ENCODE measurements around the gene TEX28.
"Not testable (repeated sequence)": the region's sequence is repeated elsewhere in the genome, so short reads cannot be mapped to it uniquely, and the experiment has no call there.

TEX28 gene

DNA sequence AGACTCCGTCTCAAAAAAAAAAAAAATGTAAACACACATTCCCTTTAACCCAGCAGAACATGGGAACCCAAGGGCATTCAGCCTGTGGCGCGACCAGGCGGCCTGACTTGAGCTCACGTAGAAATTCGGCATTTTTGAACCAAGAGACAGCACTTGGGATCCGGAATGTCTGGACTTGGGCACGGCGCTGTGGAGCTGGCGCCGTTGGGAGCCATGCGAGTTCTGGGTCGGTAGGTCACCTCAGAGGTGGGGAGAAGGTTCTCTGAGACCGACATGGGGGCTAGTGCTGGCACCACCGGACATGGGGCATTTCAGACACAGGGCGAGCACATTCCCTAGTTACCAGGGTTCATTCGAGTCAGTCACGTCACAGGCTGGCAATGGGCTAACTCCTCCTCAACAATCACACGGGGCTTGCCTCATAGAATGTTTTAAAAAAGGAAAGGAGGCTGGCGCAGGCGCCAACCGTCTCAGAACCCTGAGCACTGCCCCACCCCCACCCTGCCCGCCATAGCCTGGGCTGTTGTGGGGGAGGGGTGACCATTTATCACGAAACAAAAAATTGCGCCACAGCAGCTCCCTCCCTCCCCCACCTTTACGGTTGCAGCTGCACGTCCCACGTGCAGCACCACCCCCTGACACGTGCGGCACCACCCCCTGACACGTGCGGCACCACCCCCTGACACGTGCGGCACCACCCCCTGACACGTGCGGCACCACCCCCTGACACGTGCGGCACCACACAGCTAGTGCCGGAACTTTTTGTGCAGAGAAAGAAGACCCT, at the start of gene TEX28:
TSS of gene TEX28 (minus strand) at position 334 of the 784 bp plus-strand sequence. CDS start 3,007 bp downstream, outside the sequence.
- DNase-seq (ENCODE audit: low read depth): no peak

- not testable (repeated sequence) for DNase-seq (ENCODE audit: low read depth)
Observed at GRCh38 chrX:154343620-154344019, 48.7 kb upstream of the TEX28 start.

DNA sequence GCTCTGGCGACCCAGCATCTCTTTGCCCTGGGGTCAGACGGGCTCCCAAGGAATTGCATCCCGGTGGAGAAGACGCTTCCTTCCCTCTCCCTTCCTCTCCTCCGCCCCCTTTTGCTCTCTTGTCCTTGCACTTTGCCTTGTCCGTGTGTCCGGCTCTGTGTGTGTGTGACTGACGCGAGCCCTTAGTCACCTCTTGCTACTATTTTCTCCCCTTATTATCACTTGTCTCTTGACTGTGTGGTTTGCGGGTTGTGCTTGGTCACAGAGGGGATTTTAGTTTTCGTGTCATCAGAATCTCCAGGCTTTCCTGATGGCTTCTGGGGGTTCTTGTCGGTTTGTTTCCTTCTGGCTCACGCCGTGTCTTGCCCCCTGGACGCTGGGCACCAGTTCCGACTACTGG, 48.1 kb upstream of the TEX28 start:
- DNase-seq (ENCODE audit: low read depth): not testable (repeated sequence)

DNA sequence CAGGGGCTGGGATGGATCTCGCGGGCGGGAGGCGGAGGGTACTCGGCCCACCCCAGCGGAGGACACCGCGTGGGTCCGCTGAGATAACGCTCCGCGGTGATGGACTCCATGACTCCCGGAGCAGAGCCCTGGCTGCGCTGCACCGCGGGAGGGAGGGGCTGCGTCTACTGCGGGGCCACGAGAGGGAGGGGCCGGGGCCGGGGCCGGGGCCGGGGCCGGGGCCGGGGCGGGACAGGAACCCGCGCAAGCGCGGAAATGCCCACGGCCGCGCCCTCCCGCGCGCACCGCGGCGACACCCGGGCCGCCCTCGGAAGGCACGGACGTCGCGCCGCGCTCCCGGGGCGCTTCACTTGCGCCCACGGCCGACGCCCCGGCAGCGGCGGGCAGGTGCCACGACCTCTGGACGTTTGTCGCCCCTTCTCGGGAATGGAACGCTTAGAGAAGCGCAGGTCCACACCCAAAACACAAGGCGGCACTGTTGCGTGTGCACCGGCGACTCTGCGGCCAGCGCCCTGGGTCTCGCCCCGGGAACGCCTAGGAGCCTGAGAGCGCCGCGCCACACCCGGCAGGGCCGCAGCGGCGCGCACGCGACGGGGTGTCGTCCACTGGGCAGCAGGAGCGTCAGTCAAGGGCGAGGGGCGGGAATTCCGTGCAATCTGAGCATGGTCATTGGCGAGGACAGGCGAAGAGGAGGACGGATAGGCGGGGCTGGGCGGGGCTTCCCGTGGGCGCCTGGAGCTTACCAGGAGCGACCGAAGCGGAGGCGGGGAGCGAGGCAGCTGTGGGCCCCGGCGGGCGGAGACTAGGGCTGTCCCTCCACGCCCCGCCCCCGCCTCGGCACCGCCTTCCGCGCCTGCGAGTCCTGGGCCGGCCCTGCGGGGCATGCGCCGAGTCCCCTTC, 46.7 kb upstream of the TEX28 start:
- DNase-seq (ENCODE audit: low read depth): not testable (repeated sequence)

DNA sequence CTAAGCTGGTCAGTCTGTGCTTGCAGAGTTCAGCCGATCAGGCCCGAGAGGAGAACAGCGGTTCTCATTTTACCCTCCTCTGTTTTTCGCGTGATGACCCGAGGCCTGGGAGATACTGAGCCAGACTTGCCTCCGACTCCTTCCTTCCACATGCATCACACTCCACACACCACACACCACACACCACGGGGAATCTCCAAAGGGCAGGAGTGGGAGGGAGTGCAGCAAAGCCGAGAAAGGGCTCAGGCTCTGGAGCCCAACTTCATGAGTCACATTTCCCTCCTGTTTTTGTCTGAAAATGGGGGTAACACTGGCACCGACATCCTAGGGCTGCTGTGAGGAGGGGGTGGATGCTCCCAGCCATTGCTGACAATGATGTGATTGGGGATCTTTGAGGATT, 39.6 kb upstream of the TEX28 start:
- no peak for DNase-seq (ENCODE audit: low read depth)

DNA sequence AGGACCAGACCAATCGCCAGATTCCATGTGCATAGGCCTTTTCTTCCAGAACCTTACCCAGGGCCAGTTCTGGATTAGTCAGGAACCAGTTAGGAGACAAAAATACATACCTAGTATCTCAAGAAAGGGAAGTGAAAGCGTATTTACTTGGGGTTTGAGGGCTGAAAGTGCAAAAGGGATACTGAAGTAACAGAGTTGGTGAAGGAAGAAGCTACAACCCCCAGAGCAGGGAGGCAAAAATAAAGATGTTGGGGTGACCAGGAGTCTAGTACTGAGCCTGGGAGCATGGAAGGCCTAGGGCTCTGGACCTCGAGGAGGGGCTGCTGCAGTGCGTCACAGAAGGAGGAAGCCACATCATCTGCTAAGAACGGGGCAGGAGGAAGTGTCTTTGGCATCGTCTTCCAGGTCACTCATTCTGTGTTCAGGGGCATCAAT, 38.9 kb upstream of the TEX28 start:
- no peak for DNase-seq (ENCODE audit: low read depth)

DNA sequence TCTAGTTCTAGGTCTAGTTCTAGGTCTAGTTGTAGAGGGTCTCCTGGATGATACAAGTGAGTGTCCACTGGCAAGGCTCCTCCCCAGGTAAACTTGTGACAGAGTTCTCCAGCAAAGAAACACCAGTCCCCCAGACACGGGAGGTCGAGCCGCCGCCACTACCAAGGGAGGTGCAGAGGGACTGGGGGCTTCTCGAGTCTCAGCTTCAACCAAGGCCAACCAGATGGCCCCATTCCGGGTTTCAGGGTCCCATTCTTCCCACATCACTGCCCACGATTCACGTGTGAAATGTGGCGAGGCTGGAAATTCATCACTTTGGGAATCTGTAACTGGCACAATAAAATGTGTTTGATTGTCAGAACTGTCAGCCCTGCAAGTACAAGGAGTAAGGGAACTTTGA, 38.2 kb upstream of the TEX28 start:
- DNase-seq (ENCODE audit: low read depth): no peak

GRCh38 chrX:154332561-154332960, 37.6 kb upstream of the TEX28 start:
- DNase-seq (ENCODE audit: low read depth): no peak

GRCh38 chrX:154329294-154329693, 34.4 kb upstream of the TEX28 start:
- DNase-seq (ENCODE audit: low read depth): no peak

DNA sequence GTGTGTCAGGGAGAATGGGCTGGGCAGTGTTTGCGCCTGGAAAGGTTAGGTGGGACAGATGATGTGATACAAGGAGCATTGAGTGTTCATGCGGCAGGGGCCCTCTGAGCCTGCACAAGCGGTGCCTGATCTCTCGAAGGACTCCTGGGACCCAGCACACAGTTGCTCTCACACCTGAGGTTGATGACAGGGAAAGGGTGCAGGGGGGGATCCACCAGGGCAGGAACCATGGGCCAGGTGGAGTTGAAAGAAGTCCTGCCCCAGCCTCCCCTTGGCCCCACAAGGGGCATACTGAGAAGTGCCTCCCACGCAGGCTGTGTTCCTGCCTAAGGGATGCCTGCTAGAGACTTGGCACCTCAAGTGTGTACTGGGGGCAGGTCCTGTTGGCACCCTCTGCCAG, 33.7 kb upstream of the TEX28 start:
- DNase-seq (ENCODE audit: low read depth): no peak

- no peak for DNase-seq (ENCODE audit: low read depth)
Observed at GRCh38 chrX:154327038-154327820, 32.3 kb upstream of the TEX28 start.

DNA sequence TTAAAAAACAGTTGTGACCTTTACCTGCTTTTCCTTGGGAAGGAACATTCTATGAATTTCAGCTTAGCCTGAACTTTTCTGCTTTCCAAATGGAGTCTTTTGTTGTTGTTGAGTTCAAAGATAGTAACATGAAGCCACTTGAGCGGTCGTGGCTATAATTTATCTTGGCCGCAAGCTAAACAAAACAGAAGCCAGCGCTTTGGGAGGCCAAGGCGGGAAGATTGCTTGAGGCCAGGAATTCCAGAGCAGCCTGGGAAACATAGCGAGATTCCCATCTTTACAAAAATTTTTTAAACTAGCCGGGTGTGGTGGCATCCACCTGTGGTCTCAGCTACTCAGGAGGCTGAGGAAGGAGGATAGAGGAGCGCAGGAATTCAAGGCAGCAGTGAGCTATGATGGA, 30.6 kb upstream of the TEX28 start:
- DNase-seq (ENCODE audit: low read depth): no peak

DNA sequence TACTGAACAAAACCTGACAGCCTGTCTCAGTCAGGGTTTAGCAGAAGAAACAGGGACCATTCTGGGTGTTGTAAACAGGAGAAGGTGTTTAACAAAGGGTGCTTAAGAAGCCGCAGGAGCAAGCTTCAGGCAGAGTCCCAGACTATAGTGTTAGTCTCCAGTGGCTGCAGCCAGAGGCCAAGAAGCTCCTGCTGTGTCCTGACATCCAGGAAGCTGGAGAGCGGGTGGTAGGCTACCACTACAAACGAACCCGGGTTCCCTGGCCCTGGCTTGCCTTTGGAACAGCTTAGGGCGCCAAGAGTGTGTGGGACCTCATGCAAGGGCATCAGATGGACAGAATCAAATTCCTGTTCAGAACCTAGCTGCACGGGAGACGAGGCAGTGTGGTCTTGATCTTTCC, 28.6 kb upstream of the TEX28 start:
- no peak for DNase-seq (ENCODE audit: low read depth)

DNA sequence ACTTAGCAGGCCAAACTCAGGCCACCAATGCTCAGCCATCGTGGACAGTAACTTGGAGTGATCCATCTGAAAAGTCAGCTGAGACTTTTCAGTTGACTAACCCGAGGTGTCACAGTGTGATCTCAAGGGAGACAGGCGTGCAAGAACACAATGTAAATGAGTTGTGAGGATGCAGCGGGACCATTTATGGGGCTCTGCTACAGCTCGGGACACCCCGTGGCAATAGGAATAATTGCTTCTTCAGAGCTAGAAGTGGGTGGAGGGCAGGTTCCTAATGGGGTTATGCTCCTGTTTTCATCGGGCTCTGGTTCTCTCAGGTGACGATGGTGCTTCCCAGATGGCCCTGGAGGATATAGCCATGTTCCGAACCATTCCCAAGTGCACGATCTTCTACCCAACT, 28.0 kb upstream of the TEX28 start:
- no peak for DNase-seq (ENCODE audit: low read depth)

GRCh38 chrX:154321594-154321993, 26.7 kb upstream of the TEX28 start:
- no peak for DNase-seq (ENCODE audit: low read depth)

- DNase-seq (ENCODE audit: low read depth): no peak
Observed at GRCh38 chrX:154321152-154321551, 26.2 kb upstream of the TEX28 start.

GRCh38 chrX:154320406-154320805, 25.5 kb upstream of the TEX28 start:
- no peak for DNase-seq (ENCODE audit: low read depth)

DNA sequence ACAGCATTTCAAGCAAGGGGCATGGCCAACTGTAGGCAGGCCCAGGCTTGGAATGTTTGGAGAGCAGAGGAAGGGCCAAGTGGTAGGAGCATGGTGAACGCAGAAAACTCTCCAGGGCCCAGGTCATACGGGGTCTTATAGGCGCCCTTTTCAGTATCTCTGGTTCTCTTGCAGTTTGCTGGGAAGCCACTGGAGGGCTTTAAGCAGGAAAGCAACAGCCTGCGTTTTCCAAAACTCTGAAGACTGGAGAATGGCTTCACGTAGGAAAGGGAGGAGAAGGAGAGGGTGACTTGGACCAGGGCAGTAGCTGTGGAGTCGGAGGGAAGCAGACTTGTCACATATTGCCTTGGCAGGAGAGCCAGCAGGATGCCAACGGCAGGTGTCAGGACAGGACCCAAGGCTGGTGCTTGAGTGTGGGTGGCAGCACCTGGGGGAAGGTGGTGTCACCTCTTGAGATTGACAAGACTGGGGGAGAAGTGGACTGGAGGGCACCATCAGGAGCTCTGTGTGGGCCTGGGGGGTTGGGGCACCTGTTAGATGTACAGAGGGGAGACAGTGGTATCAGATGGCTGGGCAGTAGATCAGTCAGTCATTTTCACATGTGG, 22.6 kb upstream of the TEX28 start:
- no peak for DNase-seq (ENCODE audit: low read depth)

DNA sequence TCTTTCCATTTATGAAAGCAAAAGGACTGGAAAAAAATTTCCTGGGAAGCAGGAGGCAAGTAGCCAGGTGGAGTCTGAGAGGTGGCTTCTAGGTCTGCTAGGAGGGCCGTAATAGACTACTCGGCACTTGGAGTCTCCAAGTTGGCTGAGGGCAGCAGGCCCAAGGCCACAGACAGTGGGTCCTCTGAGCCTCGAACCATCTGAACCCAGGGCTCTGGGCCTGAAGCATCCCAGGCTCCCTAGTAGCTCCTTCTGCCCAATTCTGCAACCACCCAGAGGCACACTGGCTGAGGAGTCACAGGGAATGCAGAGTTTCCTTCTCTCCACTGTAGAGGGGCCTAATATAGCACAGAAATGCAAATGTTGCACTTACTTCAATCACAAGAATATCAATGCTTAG, 20.5 kb upstream of the TEX28 start:
- no peak for DNase-seq (ENCODE audit: low read depth)

DNA sequence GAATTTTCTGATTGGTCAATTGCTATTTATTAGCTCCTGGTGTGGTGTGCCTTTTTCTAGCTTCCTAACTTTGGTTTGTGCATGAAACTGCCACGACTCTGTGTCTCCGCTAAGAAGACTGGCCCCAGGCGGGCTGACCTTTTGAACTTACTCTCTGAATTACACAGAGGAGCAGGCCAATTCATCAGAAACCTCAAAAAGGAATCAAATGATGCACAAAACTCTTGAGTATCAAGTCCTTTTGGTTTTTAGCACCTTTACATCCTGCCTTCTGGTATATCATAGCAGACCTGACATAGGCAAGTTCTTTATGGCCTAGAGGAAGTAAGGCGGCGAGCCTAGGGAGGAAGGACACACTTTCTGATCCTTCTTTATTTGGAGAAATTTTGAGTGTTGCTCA, 18.2 kb upstream of the TEX28 start:
- DNase-seq (ENCODE audit: low read depth): no peak

GRCh38 chrX:154312116-154312515, 17.2 kb upstream of the TEX28 start:
- no peak for DNase-seq (ENCODE audit: low read depth)

Measured in non-pigmented ciliary epithelial cell (primary cell).